HG03025 (cell line): ENCODE data around the gene SNX4.

ENCODE experiments used
- ATAC-seq: cut with Tn5 transposase; IDR thresholded peaks from one replicate; pipeline ENCODE4 v1.9.1; 2021; ENCODE audit warnings: mild to moderate bottlenecking, moderate library complexity; ENCODE audit not compliant: unreplicated experiment, low FRiP score

Gene SNX4

DNA sequence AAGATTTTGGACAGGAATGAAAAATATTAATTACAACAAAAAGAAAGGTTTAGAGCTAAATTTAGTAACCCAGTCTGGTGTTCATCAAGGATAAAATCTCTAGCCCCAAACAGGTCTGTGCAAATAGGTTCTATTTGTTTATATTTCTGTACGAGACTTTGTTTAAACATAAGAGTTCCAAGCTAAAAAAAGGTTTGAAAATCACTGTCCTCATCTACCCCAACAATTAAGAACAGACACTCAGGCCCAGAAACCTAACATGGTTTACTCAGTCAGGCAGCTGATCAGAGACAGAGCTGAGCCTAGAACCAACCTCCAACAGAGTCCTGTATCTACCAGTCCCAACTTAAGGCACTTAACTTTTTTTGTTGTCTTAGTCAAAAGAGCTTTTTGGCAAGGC lies 49.3 kb downstream of the SNX4 start:
- ATAC-seq = no peak

GRCh38 chr3:125462722-125463299 lies 57.2 kb downstream of the SNX4 start:
- no peak for ATAC-seq

DNA sequence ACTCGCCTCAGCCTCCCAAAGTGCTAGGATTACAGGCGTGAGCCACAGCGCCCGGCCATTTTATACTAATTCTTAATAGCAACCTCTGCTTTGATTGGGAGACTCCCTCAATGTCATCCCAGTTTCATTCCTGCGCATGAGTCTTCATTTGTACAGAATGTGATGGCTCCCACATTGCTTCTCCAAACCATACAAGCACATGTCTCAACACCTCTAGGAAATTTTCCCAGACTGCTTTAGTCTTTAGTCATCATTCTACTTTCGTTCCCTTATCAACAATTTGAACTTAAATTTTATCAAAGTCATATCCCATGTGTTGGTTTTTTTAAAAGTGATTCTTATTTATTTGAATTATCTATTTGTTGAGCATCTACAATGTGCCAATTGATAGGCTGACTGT lies 58.1 kb downstream of the SNX4 start:
- no peak for ATAC-seq

- no peak for ATAC-seq
Observed at GRCh38 chr3:125460233-125460632, 59.8 kb downstream of the SNX4 start.

GRCh38 chr3:125443923-125444322 lies 76.1 kb downstream of the SNX4 start:
- ATAC-seq = no peak

GRCh38 chr3:125442506-125442905 lies 77.5 kb downstream of the SNX4 start:
- ATAC-seq = no peak

- ATAC-seq = no peak
Observed at GRCh38 chr3:125440970-125441369, 79.0 kb downstream of the SNX4 start.

DNA sequence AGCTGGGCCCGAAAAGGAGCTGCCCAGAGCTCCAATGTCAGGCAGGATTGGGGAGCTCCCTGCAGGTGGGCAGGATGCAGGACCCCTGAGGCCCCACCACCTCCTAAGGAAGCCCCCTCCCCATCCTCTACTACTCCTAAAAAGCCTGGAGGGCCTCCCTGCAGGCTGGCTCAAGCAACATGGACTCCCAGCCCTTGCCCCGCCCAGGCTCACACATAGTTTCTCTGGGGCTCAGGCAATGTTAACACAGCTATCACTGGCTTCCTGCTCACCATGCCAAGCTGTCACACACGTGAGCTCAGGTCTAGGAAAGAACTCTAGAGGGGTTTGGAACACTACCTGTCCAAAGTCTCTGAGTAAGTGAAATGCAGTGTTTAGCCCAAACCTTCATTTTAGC lies 79.4 kb downstream of the SNX4 start:
- ATAC-seq = no peak

- ATAC-seq = no peak
Observed at GRCh38 chr3:125437631-125438435, 82.2 kb downstream of the SNX4 start.

- no peak for ATAC-seq
Observed at GRCh38 chr3:125436921-125437320, 83.1 kb downstream of the SNX4 start.

- no peak for ATAC-seq
Observed at GRCh38 chr3:125435231-125435630, 84.8 kb downstream of the SNX4 start.

- no peak for ATAC-seq
Observed at GRCh38 chr3:125434582-125435011, 85.4 kb downstream of the SNX4 start.

DNA sequence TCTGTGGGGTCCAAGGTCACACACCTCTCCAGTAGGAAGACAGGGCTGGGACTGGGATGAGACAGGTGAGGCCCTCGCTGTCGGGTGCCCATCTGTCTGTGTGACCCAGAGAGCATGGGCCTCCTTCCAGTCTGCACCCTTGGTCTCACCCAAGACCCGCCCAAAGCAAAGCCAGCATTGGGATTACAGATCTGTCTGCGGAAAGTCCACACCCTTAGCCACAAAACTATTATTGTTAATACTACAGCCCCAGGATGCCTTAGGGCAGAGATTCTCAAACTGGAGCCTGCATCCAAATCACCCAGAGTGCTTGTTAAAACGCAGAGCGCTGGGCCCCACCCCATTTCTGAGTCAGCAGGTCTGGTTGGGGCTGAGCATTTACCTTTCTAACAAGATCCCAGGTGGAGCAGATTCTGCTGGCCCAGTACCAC lies 86.4 kb downstream of the SNX4 start:
- ATAC-seq = no peak

DNA sequence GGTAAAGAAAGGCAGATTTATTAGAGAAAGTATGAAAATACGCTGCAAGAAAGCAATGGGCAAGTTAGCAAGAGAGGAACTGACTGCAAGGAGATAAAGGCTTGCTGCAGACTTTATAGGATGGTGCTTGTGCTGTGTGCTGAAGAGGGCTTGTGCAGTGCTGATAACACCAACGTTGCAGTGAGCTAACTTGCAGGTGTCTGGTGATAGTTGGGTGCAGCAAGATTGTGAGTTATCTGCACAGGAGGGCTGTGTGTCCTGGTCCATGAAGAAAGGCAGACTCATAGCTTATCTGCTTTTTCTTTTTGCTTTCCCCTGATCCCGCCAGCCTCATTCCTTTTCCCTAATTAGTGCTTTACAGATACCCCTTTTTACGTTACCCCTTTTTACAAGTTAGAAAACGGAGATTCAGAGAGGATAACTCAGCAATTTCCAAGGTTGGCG lies 86.9 kb downstream of the SNX4 start:
- ATAC-seq = no peak

DNA sequence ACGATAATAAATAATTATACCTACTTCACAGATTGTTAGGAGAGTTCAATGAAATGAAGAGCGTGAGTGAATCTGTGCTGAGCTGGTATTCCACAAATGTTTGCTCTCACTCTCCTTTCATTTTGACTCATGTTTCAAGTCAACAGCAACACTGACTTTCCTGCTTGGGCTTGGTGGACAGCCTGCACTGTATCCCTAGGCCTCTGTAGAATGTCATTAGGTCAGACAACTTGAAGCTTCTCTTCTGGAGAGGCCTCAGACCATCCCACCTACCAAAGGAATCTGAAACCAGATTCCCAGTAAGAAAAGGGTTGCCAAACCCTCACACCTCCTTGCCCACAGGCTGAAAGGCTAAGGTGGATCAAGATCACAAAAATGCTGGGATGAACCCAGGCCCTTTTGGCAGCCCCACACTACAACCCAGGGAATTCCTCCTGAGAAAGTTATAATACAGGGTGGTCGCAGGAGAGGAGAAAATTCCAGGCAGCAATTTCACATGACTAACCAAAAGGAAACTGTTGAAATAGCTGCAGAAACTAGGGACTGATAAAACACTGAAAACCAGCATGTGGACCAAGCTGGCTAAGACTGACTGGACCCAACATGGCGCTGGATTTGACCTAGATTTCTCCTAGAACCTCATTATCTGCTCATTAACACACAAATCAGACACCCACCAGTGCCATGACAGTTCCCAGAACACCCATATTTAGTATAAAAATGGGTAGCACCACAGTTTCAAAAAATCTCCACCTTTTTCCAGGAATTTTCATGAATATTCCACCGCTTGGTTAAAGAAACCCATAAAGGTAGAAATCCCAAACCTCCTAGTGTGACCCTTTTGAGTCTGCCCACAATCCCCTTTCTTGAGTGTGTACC lies 87.9 kb downstream of the SNX4 start:
- no peak for ATAC-seq

- no peak for ATAC-seq
Observed at GRCh38 chr3:125431391-125431790, 88.6 kb downstream of the SNX4 start.

DNA sequence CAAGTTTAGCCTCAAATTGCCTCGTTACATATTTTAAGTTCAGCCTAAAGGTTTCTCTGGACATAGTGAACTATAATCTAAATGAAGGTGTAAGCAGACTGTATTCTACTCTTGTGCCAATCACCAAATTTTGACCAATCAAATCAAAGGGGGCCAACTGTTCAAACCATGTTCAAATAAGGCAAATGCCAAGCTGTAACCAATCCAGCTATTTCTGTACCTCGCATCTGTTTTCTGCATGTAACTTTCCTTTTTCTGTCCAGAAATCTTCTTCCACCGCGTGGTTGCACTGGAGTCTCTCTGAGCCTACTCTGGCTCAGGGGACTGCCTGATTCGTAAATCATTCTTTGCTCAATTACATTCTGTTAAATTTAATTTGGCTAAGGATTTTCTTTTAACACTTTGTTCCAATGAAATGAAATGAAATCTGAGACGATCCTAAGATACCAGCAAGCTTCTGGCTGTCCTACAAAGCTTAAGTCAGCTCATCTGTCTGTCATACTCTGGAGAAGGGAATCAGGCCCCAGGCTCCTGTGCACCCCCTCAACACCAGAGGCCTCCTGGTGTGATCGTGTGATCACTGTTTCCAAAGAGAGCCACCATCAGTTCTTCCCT lies 91.7 kb downstream of the SNX4 start:
- ATAC-seq = no peak

- no peak for ATAC-seq
Observed at GRCh38 chr3:125418306-125418705, 101.7 kb downstream of the SNX4 start.

DNA sequence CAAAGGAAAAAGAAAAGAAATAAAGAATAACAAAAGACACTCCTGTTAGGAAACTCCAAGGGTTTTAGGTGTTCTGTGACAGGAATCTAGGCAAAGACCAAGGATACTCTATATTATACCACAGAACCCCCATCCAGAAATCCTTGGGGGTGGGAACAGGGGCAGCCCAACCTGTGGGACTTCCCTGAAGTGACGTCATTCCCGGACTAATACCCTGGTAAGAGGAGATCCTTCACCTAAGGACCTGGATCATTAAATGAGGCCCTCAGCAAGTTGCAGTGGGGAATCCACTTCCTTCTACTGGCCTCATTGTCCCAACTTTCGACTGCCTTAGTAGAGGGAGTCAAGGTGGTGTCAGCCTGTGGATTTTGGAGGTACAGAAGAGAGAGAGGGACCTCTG lies 103.8 kb downstream of the SNX4 start:
- no peak for ATAC-seq

DNA sequence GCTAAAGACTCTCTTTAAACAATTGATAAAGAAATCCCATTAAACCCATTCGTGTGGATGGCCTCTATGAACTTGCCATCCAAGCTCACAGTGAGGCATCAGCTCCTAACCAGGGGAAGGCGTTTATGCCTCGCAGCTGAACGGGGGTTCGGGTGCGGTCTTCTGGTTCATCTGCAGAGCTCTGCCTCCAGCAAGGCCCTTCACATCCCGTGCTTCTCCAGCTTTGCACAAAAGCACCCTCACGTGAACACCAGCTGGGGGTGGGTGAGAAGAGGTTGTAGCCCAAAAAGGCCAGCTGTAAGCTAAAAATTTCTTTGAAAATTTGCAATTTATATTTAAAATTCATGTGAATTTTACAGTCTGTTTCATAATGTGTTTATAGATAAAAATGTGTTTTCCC lies 105.3 kb downstream of the SNX4 start:
- ATAC-seq = no peak

DNA sequence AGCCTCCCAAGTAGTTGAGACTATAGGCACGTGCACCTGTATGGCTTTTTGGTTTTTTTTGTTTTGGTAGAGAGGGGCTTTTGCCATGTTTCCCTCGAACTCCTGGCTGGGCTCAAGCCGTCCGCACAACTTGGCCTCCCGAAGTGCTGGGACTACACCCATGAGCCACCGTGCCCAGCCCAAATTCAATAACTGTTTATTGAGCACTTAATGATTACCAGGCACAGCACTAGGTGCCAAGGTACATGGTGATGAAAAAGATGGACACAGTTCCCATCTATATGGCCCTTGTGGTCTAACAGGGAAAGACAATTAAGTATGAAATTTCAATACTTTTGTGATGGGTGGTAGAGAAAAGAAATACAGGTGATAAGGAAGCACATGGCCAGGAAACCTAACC lies 109.1 kb downstream of the SNX4 start:
- ATAC-seq = no peak
